HL-60 (cell line): Measurements from ENCODE around the gene MACROD2.
A peak's percentile ranks its signal among the peaks of the same experiment; 100 is the strongest.

ENCODE experiments used
- DNase-seq, 2 experiments: peaks; one replicate each; pipeline ENCODE4 v3.0.0-alpha.2; 2010 to 2020; ENCODE audit warnings: low read depth in 1 of 2, low spot score in 1 of 2
- H3K27ac ChIP-seq: fragments of 250-450 bp; sonication (Bioruptor Pico); replicated peaks from 2 replicates; pipeline ENCODE4 v1.5.1; 2020; ENCODE audit warnings: mild to moderate bottlenecking, moderate library complexity
- H3K27me3 ChIP-seq: fragments of 250-450 bp; sonication (Bioruptor Pico); 2 replicates; pipeline ENCODE4 v1.5.1; 2021; ENCODE audit warnings: mild to moderate bottlenecking, moderate library complexity; ENCODE audit not compliant: insufficient read depth, poor library complexity, severe bottlenecking
- H3K4me3 ChIP-seq: replicated peaks from 2 replicates; pipeline ENCODE4 v1.5.1; 2011; ENCODE audit warnings: mild to moderate bottlenecking, control low read depth, low read length; ENCODE audit not compliant: insufficient read depth
- CTCF ChIP-seq: IDR thresholded peaks from one replicate; pipeline ENCODE4 v1.5.1; 2011; ENCODE audit warnings: low read length, control low read depth, inconsistent platforms; ENCODE audit not compliant: insufficient read depth
- GABPA ChIP-seq: IDR thresholded peaks from 2 replicates; pipeline ENCODE4 v1.6.1; 2012; ENCODE audit warnings: low read depth
- POLR2AphosphoS5 ChIP-seq: IDR thresholded peaks from 2 replicates; pipeline ENCODE4 v1.6.1; 2012; ENCODE audit warnings: low read depth
- REST ChIP-seq: IDR thresholded peaks from 2 replicates; pipeline ENCODE4 v1.6.1; 2012; ENCODE audit warnings: low read depth; ENCODE audit not compliant: insufficient replicate concordance
- SPI1 ChIP-seq: IDR thresholded peaks from 2 replicates; pipeline ENCODE4 v1.6.1; 2012; ENCODE audit warnings: low read depth, mild to moderate bottlenecking, borderline replicate concordance
- long read RNA-seq: library from polyadenylated mRNA; unstranded; transcript quantifications from one replicate; pipeline ENCODE4 v2.0.0, GENCODE V29; 2020

Gene MACROD2
- long read RNA-seq, partial matches to known transcripts = 1 of 18 reads
- long read RNA-seq, other reads (novel, unspliced or antisense) = 15 of 18 reads

GRCh38 chr20:13995086-13995665 lies at the start of gene MACROD2:
Gene MACROD2, plus strand, starts transcription at chr20:13995516.
- Histone ChIP-seq H3K27me3 (no peaks in the 10 kb centered on the region), H3K4me3 (peak within 1 kb of the TSS; percentile 67), H3K27ac (peak within 1 kb of the TSS; percentile 64)
- TF ChIP-seq POLR2AphosphoS5 (peak; percentile 54; the same call in 1 of the 2 replicates), CTCF (no peak)
- DNase-seq = peak; percentile 88 to 92

GRCh38 chr20:13947719-13948118 lies 47.6 kb upstream of the MACROD2 start:
- DNase-seq = no peak
- Histone ChIP-seq H3K27ac (no peak overlapping the region), H3K4me3 (no peak overlapping the region), H3K27me3 (no peaks in the 10 kb centered on the region)
- TF ChIP-seq POLR2AphosphoS5 (no peak), GABPA (no peak), SPI1 (no peak), REST (no peak), CTCF (no peak)

- no peaks in the 10 kb centered on the region for H3K27me3 ChIP-seq
- H3K4me3 ChIP-seq = no peak overlapping the region
- no peak overlapping the region for H3K27ac ChIP-seq
- DNase-seq = no peak
- TF ChIP-seq SPI1 = no peak
- TF ChIP-seq CTCF = no peak
- TF ChIP-seq POLR2AphosphoS5 = no peak
- no peak for TF ChIP-seq GABPA
- TF ChIP-seq REST = no peak
These were observed 42.1 kb upstream of the MACROD2 start for GRCh38 chr20:13953227-13953626.

- no peaks in the 10 kb centered on the region for H3K27me3 ChIP-seq
- no peak overlapping the region for H3K4me3 ChIP-seq
- no peak overlapping the region for H3K27ac ChIP-seq
- TF ChIP-seq REST (no peak), GABPA (no peak), SPI1 (no peak)
- no peak for DNase-seq
These were observed 35.2 kb upstream of the MACROD2 start for GRCh38 chr20:13960119-13960518.
